ENCODE results near the gene BTAF1. TPM values are rescaled to one million over a fixed set of nuclear protein-coding genes. Genes with fewer than 3 reads are reported as not detected.

Gene BTAF1
- total RNA-seq, 1 experiment from 2014 or later: 49.6 TPM

- CTCF ChIA-PET: no interaction called here
- POLR2A ChIA-PET: no interaction called here
- ATAC-seq (no peak), DNase-seq (ENCODE audit: low spot score) (no peak)
- Mint-ChIP-seq H3K36me3 (peaks cover 53% of the 10 kb centered on the region), H3K27me3 (ENCODE audit: low read depth) (no peaks in the 10 kb centered on the region), H3K4me3 (no peak overlapping the region), H3K9me3 (peaks cover 3% of the 10 kb centered on the region; the same call in 1 of the 2 replicates), H3K4me1 (no peaks in the 10 kb centered on the region), H3K27ac (no peak overlapping the region)
- TF ChIP-seq ELF4 (CRISPR knock-in tag; IDR thresholded peaks at IDR 0.05; ENCODE audit: low read depth) (no peak), MYBL2 (CRISPR knock-in tag; IDR thresholded peaks at IDR 0.05) (no peak), SP1 (CRISPR knock-in tag; conservative IDR thresholded peaks at IDR 0.05) (no peak), ZNF263 (CRISPR knock-in tag; IDR thresholded peaks at IDR 0.05; ENCODE audit: low read depth) (no peak), CREM (CRISPR knock-in tag; IDR thresholded peaks at IDR 0.05) (no peak), OVOL2 (CRISPR knock-in tag; IDR thresholded peaks at IDR 0.05; ENCODE audit: borderline replicate concordance) (no peak), E2F5 (CRISPR knock-in tag; IDR thresholded peaks at IDR 0.05) (no peak), GTF2I (CRISPR knock-in tag; conservative IDR thresholded peaks at IDR 0.05) (no peak), FOXJ3 (CRISPR knock-in tag; IDR thresholded peaks at IDR 0.05; ENCODE audit: borderline replicate concordance) (no peak), ZNF219 (CRISPR knock-in tag; IDR thresholded peaks at IDR 0.05; ENCODE audit: borderline replicate concordance) (no peak), MAX (CRISPR knock-in tag; IDR thresholded peaks at IDR 0.05) (no peak)
These were observed 82.4 kb downstream of the BTAF1 start for GRCh38 chr10:92005978-92006377.

GRCh38 chr10:92009445-92009844 is 85.9 kb downstream of the BTAF1 start:
- no peak overlapping the region for H3K4me3 Mint-ChIP-seq
- no peak overlapping the region for H3K27ac Mint-ChIP-seq
- peaks cover 54% of the 10 kb centered on the region for H3K36me3 Mint-ChIP-seq
- DNase-seq (ENCODE audit: low spot score) (no peak), ATAC-seq (no peak)
- ChIA-PET CTCF (interaction anchor here (0.6 kb wide), 1 partner anchor 427 kb away, joined by 4 read pairs; no protein-coding TSS in a partner anchor), POLR2A (no interaction called here)
- no peak for TF ChIP-seq GABPB1 (CRISPR knock-in tag; IDR thresholded peaks at IDR 0.05)
- TF ChIP-seq KAT7 (CRISPR knock-in tag; IDR thresholded peaks at IDR 0.05; ENCODE audit: borderline replicate concordance): no peak
- no peak for TF ChIP-seq ZBTB21 (CRISPR knock-in tag; IDR thresholded peaks at IDR 0.05; ENCODE audit: borderline replicate concordance)
- no peak for TF ChIP-seq ELF4 (CRISPR knock-in tag; IDR thresholded peaks at IDR 0.05; ENCODE audit: low read depth)
- TF ChIP-seq GRHL2 (CRISPR knock-in tag; IDR thresholded peaks at IDR 0.05; ENCODE audit: insufficient replicate concordance, severe bottlenecking): no peak
- TF ChIP-seq NR2C2 (CRISPR knock-in tag; IDR thresholded peaks at IDR 0.05): no peak
- TF ChIP-seq TCF7 (CRISPR knock-in tag; IDR thresholded peaks at IDR 0.05; ENCODE audit: low read depth): no peak
- TF ChIP-seq AR (CRISPR knock-in tag; IDR thresholded peaks at IDR 0.05): no peak
- TF ChIP-seq ZNF121 (CRISPR knock-in tag; IDR thresholded peaks at IDR 0.05): no peak
- no peak for TF ChIP-seq NR3C1 (CRISPR knock-in tag; conservative IDR thresholded peaks at IDR 0.05; ENCODE audit: low read depth)
- no peak for TF ChIP-seq AFF4 (CRISPR knock-in tag; IDR thresholded peaks at IDR 0.05; ENCODE audit: borderline replicate concordance)
- no peak for TF ChIP-seq JUN (CRISPR knock-in tag; IDR thresholded peaks at IDR 0.05)
- no peaks in the 10 kb centered on the region for H3K27me3 Mint-ChIP-seq (ENCODE audit: low read depth)
- H3K9me3 Mint-ChIP-seq: no peaks in the 10 kb centered on the region
- no peaks in the 10 kb centered on the region for H3K4me1 Mint-ChIP-seq
